DND-41 (cell line): ENCODE results near the gene BIRC2.

ENCODE experiments used
- EZH2 ChIP-seq: IDR thresholded peaks from 3 replicates; pipeline ENCODE4 v1.6.1; 2012; ENCODE audit warnings: borderline replicate concordance, low read depth, mild to moderate bottlenecking, moderate library complexity, low read length, inconsistent platforms; ENCODE audit not compliant: severe bottlenecking
- TF ChIP-seq, protein P1 (sequence below): IDR thresholded peaks from 2 replicates; pipeline ENCODE4 v1.5.1; 2012; ENCODE audit warnings: borderline replicate concordance, low read length, moderate library complexity, mild to moderate bottlenecking; ENCODE audit not compliant: poor library complexity, severe bottlenecking; ENCODE audit errors: extremely low read depth

DNA sequence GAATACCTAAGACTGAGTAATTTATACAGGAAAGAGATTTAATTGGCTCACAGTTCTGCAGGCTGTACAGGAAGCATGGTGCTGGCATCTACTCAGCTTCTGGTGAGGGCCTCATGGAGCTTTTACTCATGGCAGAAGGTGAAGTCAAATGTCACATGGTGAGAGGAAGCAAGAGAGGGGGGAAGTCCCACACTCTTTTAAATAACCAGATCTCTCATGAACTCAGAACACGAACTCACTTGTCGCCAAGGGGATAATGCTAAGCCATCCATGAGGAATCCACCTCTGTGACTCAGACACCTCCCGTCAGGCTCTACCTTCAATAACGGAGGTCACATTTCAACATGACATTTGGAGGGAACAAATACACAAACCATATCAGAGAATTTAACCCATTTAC, 42.2 kb downstream of the BIRC2 start:
- TF ChIP-seq, protein P1, sequence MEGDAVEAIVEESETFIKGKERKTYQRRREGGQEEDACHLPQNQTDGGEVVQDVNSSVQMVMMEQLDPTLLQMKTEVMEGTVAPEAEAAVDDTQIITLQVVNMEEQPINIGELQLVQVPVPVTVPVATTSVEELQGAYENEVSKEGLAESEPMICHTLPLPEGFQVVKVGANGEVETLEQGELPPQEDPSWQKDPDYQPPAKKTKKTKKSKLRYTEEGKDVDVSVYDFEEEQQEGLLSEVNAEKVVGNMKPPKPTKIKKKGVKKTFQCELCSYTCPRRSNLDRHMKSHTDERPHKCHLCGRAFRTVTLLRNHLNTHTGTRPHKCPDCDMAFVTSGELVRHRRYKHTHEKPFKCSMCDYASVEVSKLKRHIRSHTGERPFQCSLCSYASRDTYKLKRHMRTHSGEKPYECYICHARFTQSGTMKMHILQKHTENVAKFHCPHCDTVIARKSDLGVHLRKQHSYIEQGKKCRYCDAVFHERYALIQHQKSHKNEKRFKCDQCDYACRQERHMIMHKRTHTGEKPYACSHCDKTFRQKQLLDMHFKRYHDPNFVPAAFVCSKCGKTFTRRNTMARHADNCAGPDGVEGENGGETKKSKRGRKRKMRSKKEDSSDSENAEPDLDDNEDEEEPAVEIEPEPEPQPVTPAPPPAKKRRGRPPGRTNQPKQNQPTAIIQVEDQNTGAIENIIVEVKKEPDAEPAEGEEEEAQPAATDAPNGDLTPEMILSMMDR: no peak
- TF ChIP-seq EZH2: no peak
